IMR-90 (cell line): ENCODE data around the gene ATP6V0C.

Experiments used
- CEBPB ChIP-seq: IDR thresholded peaks from 2 replicates; pipeline ENCODE4 v1.6.1; 2012; ENCODE audit warnings: low read depth, low read length, improper control_type of control experiment
- CHD1 ChIP-seq: IDR thresholded peaks from 2 replicates; pipeline ENCODE4 v1.6.1; 2012; ENCODE audit warnings: low read depth, low read length, improper control_type of control experiment
- CTCF ChIP-seq: conservative IDR thresholded peaks from 2 replicates; pipeline ENCODE4 v1.5.1; 2012; ENCODE audit warnings: mild to moderate bottlenecking, low read depth, low read length, improper control_type of control experiment
- MAFK ChIP-seq: IDR thresholded peaks from 2 replicates; pipeline ENCODE4 v1.6.1; 2012; ENCODE audit warnings: low read depth, low read length, improper control_type of control experiment
- MAZ ChIP-seq: IDR thresholded peaks from 2 replicates; pipeline ENCODE4 v1.6.1; 2012; ENCODE audit warnings: low read depth, mild to moderate bottlenecking, low read length, improper control_type of control experiment, moderate library complexity, borderline replicate concordance
- MXI1 ChIP-seq: IDR thresholded peaks from 2 replicates; pipeline ENCODE4 v1.6.1; 2012; ENCODE audit warnings: low read depth, mild to moderate bottlenecking, low read length, moderate library complexity, borderline replicate concordance
- POLR2A ChIP-seq: IDR thresholded peaks from 2 replicates; pipeline ENCODE4 v1.6.1; 2012; ENCODE audit warnings: mild to moderate bottlenecking, low read depth, low read length
- RCOR1 ChIP-seq: IDR thresholded peaks from 2 replicates; pipeline ENCODE4 v1.6.1; 2012; ENCODE audit warnings: mild to moderate bottlenecking, low read length, improper control_type of control experiment; ENCODE audit not compliant: insufficient replicate concordance
- RFX5 ChIP-seq: IDR thresholded peaks from 2 replicates; pipeline ENCODE4 v1.8.0; 2012; ENCODE audit warnings: low read depth, mild to moderate bottlenecking, low read length, moderate library complexity

- TF ChIP-seq POLR2A (no peak), CTCF (no peak), RFX5 (no peak), MAFK (no peak), CHD1 (no peak), RCOR1 (no peak), CEBPB (no peak), MXI1 (no peak), MAZ (no peak)
These were observed 49.4 kb upstream of the ATP6V0C start for GRCh38 chr16:2464333-2464732.
